Stimulated activated CD4-positive, alpha-beta T cell treated with anti-CD3 and anti-CD28 coated beads, Interleukin-4, amount 100 ng/mL, for 4 hours (primary cell): ENCODE data around the gene NHSL1.
A peak's percentile ranks its signal among the peaks of the same experiment; 100 is the strongest.
"Not testable (repeated sequence)": the region's sequence is repeated elsewhere in the genome, so short reads cannot be mapped to it uniquely, and the experiment has no call there.

Experiments
- DNase-seq, 2 experiments: peaks; one replicate each; pipeline ENCODE4 v3.0.0-alpha.2; 2020

Gene NHSL1

GRCh38 chr6:138454981-138455706, 44.1 kb downstream of the NHSL1 start:
- DNase-seq: peak; percentile 39 to 71

GRCh38 chr6:138451043-138451442, 48.3 kb downstream of the NHSL1 start:
- DNase-seq: no peak

- no peak for DNase-seq
These were observed 48.8 kb downstream of the NHSL1 start for GRCh38 chr6:138450445-138450844.

- no peak for DNase-seq
These were observed 52.5 kb downstream of the NHSL1 start for GRCh38 chr6:138446821-138447220.

- DNase-seq: no peak
These were observed 55.3 kb downstream of the NHSL1 start for GRCh38 chr6:138443979-138444378.

GRCh38 chr6:138442663-138443062, 56.6 kb downstream of the NHSL1 start:
- DNase-seq: no peak

- DNase-seq: no peak
These were observed 57.3 kb downstream of the NHSL1 start for GRCh38 chr6:138441965-138442364.

- DNase-seq: no peak
These were observed 58.4 kb downstream of the NHSL1 start for GRCh38 chr6:138440758-138441357.

- no peak for DNase-seq
These were observed 59.0 kb downstream of the NHSL1 start for GRCh38 chr6:138440296-138440695.

- no peak for DNase-seq
These were observed 59.7 kb downstream of the NHSL1 start for GRCh38 chr6:138439546-138439945.

- no peak for DNase-seq
These were observed 64.4 kb downstream of the NHSL1 start for GRCh38 chr6:138434925-138435324.

- no peak for DNase-seq
These were observed 65.2 kb downstream of the NHSL1 start for GRCh38 chr6:138434096-138434495.

GRCh38 chr6:138432063-138432356, 67.3 kb downstream of the NHSL1 start:
- DNase-seq: no peak

GRCh38 chr6:138431256-138432062, 67.8 kb downstream of the NHSL1 start:
- no peak for DNase-seq

- no peak for DNase-seq
These were observed 68.7 kb downstream of the NHSL1 start for GRCh38 chr6:138430361-138431145.

- no peak for DNase-seq
These were observed 69.5 kb downstream of the NHSL1 start for GRCh38 chr6:138429761-138430160.

- DNase-seq: no peak
These were observed 70.2 kb downstream of the NHSL1 start for GRCh38 chr6:138428944-138429598.

- DNase-seq: no peak
These were observed 71.6 kb downstream of the NHSL1 start for GRCh38 chr6:138427701-138428100.

GRCh38 chr6:138426500-138427123, 72.7 kb downstream of the NHSL1 start:
- no peak for DNase-seq

- DNase-seq: not testable (repeated sequence)
These were observed 74.0 kb downstream of the NHSL1 start for GRCh38 chr6:138425256-138425655.

- no peak for DNase-seq
These were observed 75.0 kb downstream of the NHSL1 start for GRCh38 chr6:138424004-138424904.
